Measurements from ENCODE around the gene MRPL14.

The MRPL14 gene
- 7.7 to 30.1 (median 17.5) reads per million in 3 experiments for total RNA-seq

GRCh38 chr6:44127186-44128019 is at the start of gene MRPL14, which contains the start of gene TMEM63B:
TSS of gene MRPL14 (minus strand) at chr6:44127452. CDS start at chr6:44116611, 10,841 bp downstream.
TSS of gene TMEM63B (plus strand) at chr6:44127554. CDS start at chr6:44134585, 7,031 bp downstream.
- DNase-seq: peak; percentile 89

GRCh38 chr6:44176130-44176761 is 49.0 kb upstream of the MRPL14 start:
- no peak for DNase-seq

- peak; percentile 55 for DNase-seq
These were observed 45.7 kb upstream of the MRPL14 start for GRCh38 chr6:44172731-44173500.

GRCh38 chr6:44171899-44172546 is 44.8 kb upstream of the MRPL14 start:
- no peak for DNase-seq

GRCh38 chr6:44169886-44170570 is 42.8 kb upstream of the MRPL14 start:
- DNase-seq: no peak

GRCh38 chr6:44169154-44169553 is 41.9 kb upstream of the MRPL14 start:
- no peak for DNase-seq

GRCh38 chr6:44167567-44167966 is 40.3 kb upstream of the MRPL14 start:
- no peak for DNase-seq

GRCh38 chr6:44166591-44167184 is 39.4 kb upstream of the MRPL14 start:
- DNase-seq: no peak

GRCh38 chr6:44166116-44166515 is 38.9 kb upstream of the MRPL14 start:
- DNase-seq: no peak

- no peak for DNase-seq
These were observed 35.8 kb upstream of the MRPL14 start for GRCh38 chr6:44162876-44163625.

- DNase-seq: no peak
These were observed 34.7 kb upstream of the MRPL14 start for GRCh38 chr6:44161997-44162338.

GRCh38 chr6:44158770-44159228 is 31.5 kb upstream of the MRPL14 start, which contains the start of gene CAPN11:
TSS of gene CAPN11 (plus strand) at chr6:44158820. CDS start at chr6:44158849, 29 bp downstream.
- DNase-seq: no peak

- DNase-seq: no peak
These were observed 29.9 kb upstream of the MRPL14 start for GRCh38 chr6:44157152-44157521.

- DNase-seq: no peak
These were observed 29.4 kb upstream of the MRPL14 start for GRCh38 chr6:44156494-44157151.

- DNase-seq: no peak
These were observed 26.8 kb upstream of the MRPL14 start for GRCh38 chr6:44154067-44154466.

- no peak for DNase-seq
These were observed 25.3 kb upstream of the MRPL14 start for GRCh38 chr6:44152533-44152932.

GRCh38 chr6:44152109-44152461 is 24.8 kb upstream of the MRPL14 start:
- no peak for DNase-seq

GRCh38 chr6:44151348-44152108 is 24.3 kb upstream of the MRPL14 start:
- peak; percentile 70 for DNase-seq

- no peak for DNase-seq
These were observed 23.2 kb upstream of the MRPL14 start for GRCh38 chr6:44150317-44150917.

Data from central memory CD4-positive, alpha-beta T cell (primary cell).